Measurements from ENCODE around the gene MTR. TPM values are rescaled to one million over a fixed set of nuclear protein-coding genes. Genes with fewer than 3 reads are reported as not detected.

Gene MTR
- total and polyA plus RNA-seq, 9 of the 15 experiments (the other 6 are each of a cell fraction or from before 2014, with no cell fraction given) = 3.4 to 44.3 (median 20.3) TPM

DNA sequence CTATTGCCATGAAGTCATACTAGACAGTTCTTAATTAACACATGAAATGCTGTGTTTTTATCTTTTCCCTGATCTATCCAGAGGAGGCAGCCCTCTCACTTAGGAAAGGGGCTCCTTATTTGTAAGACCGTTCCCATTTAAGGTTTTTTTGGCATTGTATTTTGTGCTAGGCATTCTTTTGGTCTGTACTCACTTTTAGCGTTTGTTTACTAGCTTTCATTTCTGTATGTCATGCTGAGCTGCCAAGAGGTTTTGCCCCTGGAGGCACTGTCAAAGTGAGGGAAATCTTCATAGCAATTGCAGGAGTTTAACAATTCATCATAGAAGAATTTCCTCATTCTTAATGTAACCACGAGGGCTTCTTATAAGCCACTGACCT, 59.5 kb downstream of the MTR start:
- ATAC-seq (no peak), DNase-seq (ENCODE audit: extremely low read depth in 1 of 4, low spot score in 3 of 4) (no peak), FAIRE-seq (peak; percentile 15)
- no peak overlapping the region for H2AFZ ChIP-seq (ENCODE audit: low read depth, low read length)
- 75% methylated on average over 3 of the region's 3 CpGs for WGBS (ENCODE audit: insufficient coverage, low coverage, missing lambda C conversion rate)
- H3K9me1 ChIP-seq (ENCODE audit: control insufficient read depth, insufficient read depth, low read length) = no peaks in the 10 kb centered on the region
- intact Hi-C loops (cut with micrococcal nuclease) (no loop called here), in situ Hi-C loops (cut with MboI) (no loop called here)
- no peak overlapping the region for H3K4me2 ChIP-seq (ENCODE audit: insufficient read depth, low read length)
- no peaks in the 10 kb centered on the region for H3K79me2 ChIP-seq (ENCODE audit: control insufficient read depth, insufficient read depth, low read length)
- H3K9ac ChIP-seq (ENCODE audit: insufficient read depth in 1 of 2, low read depth in 2 of 2, low read length in 2 of 2) = no peak overlapping the region
- peaks cover 89% of the 10 kb centered on the region for H3K36me3 ChIP-seq (ENCODE audit: control insufficient read depth, insufficient read depth, low read length)
- H4K20me1 ChIP-seq (replicated peaks; ENCODE audit: control insufficient read depth, insufficient read depth, low read length) = no peaks in the 10 kb centered on the region
- no TSS peak for BruUV-seq (replicated peaks)
- no peak overlapping the region for H3K4me3 ChIP-seq
- ChIA-PET POLR2A (interaction anchor here (1.5 kb wide), 1 partner anchor 16 kb away, joined by 3 read pairs; no protein-coding TSS in a partner anchor), CTCF (ENCODE audit: low intra/inter-chr PET ratio) (no interaction called here)
- H3K27me3 ChIP-seq (ENCODE audit: control insufficient read depth in 2 of 2, insufficient read depth in 2 of 2, low read length in 2 of 2) = no peaks in the 10 kb centered on the region
- H3K9me3 ChIP-seq (replicated peaks; ENCODE audit: control insufficient read depth, insufficient read depth, low read depth, low read length) = no peaks in the 10 kb centered on the region
- no peak overlapping the region for H3K27ac ChIP-seq (ENCODE audit: extremely low read depth, low read depth, low read length)
- no peaks in the 10 kb centered on the region for H3K4me1 ChIP-seq (replicated peaks in 1 of 2; ENCODE audit: control insufficient read depth in 2 of 2, insufficient read depth in 2 of 2, low read length in 2 of 2)
- TF ChIP-seq NCOA6 (IDR thresholded peaks at IDR 0.05) (no peak), ZNF280A (IDR thresholded peaks at IDR 0.05; ENCODE audit: low read depth, partially characterized antibody) (no peak), ZNF318 (IDR thresholded peaks at IDR 0.05; ENCODE audit: borderline replicate concordance in 1 of 2, low read depth in 1 of 2) (no peak), ZNF766 (CRISPR knock-in tag; conservative IDR thresholded peaks at IDR 0.05) (no peak), ZNF133 (CRISPR knock-in tag; IDR thresholded peaks at IDR 0.05) (no peak), BCL6 (CRISPR knock-in tag; IDR thresholded peaks at IDR 0.05) (no peak), NR2C1 (IDR thresholded peaks at IDR 0.05) (no peak), NR2C1 (tag; IDR thresholded peaks at IDR 0.05) (no peak), KLF6 (CRISPR knock-in tag; IDR thresholded peaks at IDR 0.05; ENCODE audit: borderline replicate concordance) (no peak)
- TF ChIP-seq, protein P1, sequence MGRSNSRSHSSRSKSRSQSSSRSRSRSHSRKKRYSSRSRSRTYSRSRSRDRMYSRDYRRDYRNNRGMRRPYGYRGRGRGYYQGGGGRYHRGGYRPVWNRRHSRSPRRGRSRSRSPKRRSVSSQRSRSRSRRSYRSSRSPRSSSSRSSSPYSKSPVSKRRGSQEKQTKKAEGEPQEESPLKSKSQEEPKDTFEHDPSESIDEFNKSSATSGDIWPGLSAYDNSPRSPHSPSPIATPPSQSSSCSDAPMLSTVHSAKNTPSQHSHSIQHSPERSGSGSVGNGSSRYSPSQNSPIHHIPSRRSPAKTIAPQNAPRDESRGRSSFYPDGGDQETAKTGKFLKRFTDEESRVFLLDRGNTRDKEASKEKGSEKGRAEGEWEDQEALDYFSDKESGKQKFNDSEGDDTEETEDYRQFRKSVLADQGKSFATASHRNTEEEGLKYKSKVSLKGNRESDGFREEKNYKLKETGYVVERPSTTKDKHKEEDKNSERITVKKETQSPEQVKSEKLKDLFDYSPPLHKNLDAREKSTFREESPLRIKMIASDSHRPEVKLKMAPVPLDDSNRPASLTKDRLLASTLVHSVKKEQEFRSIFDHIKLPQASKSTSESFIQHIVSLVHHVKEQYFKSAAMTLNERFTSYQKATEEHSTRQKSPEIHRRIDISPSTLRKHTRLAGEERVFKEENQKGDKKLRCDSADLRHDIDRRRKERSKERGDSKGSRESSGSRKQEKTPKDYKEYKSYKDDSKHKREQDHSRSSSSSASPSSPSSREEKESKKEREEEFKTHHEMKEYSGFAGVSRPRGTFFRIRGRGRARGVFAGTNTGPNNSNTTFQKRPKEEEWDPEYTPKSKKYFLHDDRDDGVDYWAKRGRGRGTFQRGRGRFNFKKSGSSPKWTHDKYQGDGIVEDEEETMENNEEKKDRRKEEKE (IDR thresholded peaks at IDR 0.05; ENCODE audit: borderline replicate concordance in 1 of 2, control insufficient read depth in 1 of 2, low read depth in 2 of 2, low read length in 1 of 2) = no peak

All from K562 (cell line).